Lower leg skin (tissue), 3 donors: ENCODE measurements around the gene PLXNA3.

Experiments used
- POLR2A ChIP-seq, 2 donors: fragments of 450-650 bp; IDR thresholded peaks; one replicate each; pipeline ENCODE4 v1.6.1; 2016 to 2017; ENCODE audit warnings: antibody characterized with exemption in 2 of 2, mild to moderate bottlenecking in 1 of 2, moderate library complexity in 1 of 2
- TF ChIP-seq, protein P1 (sequence below), 3 donors: fragments of 450-650 bp; IDR thresholded peaks; one replicate each; pipeline ENCODE4 v1.5.1; 2016; ENCODE audit warnings: antibody characterized with exemption in 3 of 3, mild to moderate bottlenecking in 3 of 3, moderate library complexity in 2 of 3

DNA sequence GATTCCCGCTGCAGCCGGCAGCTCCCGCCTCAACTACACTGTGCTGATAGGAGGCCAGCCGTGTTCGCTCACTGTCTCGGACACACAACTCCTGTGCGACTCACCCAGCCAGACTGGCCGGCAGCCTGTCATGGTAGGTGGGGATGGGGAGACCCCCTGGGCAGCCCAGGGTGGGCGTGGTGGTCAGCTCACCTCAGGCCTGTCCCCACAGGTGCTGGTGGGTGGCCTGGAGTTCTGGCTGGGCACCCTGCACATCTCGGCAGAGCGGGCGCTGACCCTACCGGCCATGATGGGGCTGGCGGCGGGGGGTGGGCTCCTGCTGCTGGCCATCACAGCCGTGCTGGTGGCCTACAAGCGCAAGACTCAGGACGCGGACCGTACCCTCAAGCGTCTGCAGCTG, 9.5 kb downstream of the PLXNA3 start:
- TF ChIP-seq, protein P1, sequence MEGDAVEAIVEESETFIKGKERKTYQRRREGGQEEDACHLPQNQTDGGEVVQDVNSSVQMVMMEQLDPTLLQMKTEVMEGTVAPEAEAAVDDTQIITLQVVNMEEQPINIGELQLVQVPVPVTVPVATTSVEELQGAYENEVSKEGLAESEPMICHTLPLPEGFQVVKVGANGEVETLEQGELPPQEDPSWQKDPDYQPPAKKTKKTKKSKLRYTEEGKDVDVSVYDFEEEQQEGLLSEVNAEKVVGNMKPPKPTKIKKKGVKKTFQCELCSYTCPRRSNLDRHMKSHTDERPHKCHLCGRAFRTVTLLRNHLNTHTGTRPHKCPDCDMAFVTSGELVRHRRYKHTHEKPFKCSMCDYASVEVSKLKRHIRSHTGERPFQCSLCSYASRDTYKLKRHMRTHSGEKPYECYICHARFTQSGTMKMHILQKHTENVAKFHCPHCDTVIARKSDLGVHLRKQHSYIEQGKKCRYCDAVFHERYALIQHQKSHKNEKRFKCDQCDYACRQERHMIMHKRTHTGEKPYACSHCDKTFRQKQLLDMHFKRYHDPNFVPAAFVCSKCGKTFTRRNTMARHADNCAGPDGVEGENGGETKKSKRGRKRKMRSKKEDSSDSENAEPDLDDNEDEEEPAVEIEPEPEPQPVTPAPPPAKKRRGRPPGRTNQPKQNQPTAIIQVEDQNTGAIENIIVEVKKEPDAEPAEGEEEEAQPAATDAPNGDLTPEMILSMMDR (IDR thresholded peaks at IDR 0.05), result no peak
- TF ChIP-seq POLR2A (IDR thresholded peaks at IDR 0.05), result no peak
